Colonic mucosa (tissue), 4 donors: ENCODE data around the gene LAMA4. TPM values are rescaled to one million over a fixed set of nuclear protein-coding genes. Genes with fewer than 3 reads are reported as not detected.

Experiments
- DNase-seq: peaks from one replicate; pipeline ENCODE4 v3.0.0-alpha.2; 2020
- H3K27ac ChIP-seq: fragments of 200-600 bp; one replicate; pipeline ENCODE4 v1.8.0; 2021
- H3K27me3 ChIP-seq: fragments of 200-600 bp; one replicate; pipeline ENCODE4 v1.8.0; 2021
- H3K36me3 ChIP-seq: fragments of 200-600 bp; one replicate; pipeline ENCODE4 v1.8.0; 2021
- H3K4me1 ChIP-seq: fragments of 200-600 bp; one replicate; pipeline ENCODE4 v1.8.0; 2021; ENCODE audit warnings: mild to moderate bottlenecking
- H3K4me3 ChIP-seq: fragments of 200-600 bp; one replicate; pipeline ENCODE4 v1.8.0; 2021
- H3K9ac ChIP-seq, 2 donors: one replicate each; pipeline ENCODE4 v1.7.0; 2013; ENCODE audit warnings: control low read depth in 2 of 2, low read depth in 2 of 2, low read length in 2 of 2
- H3K9me3 ChIP-seq: fragments of 200-600 bp; one replicate; pipeline ENCODE4 v1.8.0; 2021
- intact Hi-C: fragments of 100-400 bp; cut with DNase I; formaldehyde crosslinking; loops from one replicate; pipeline ENCODE4 v1.14.1; 2022
- total RNA-seq, 2 donors: library from RNA; stranded (reverse); fragmentation: NEBNext Ultra II Directional in 1 of 2; extraction: Animal tissue kit (Norgen Biotek cat#: 25700) in 1 of 2; gene quantifications; one replicate each; pipeline ENCODE4 v1.2.1, GENCODE V29; 2021
- TF ChIP-seq, protein P1 (sequence below): fragments of 200-600 bp; IDR thresholded peaks from one replicate; pipeline ENCODE4 v1.8.0; 2022; ENCODE audit warnings: antibody characterized with exemption, mild to moderate bottlenecking
- donor health status: healthy.
- donor health status: DM: no; HTN: no; CAD: no.
- donor health status: DM: no; HTN: no; CAD: no.

The LAMA4 gene
- total RNA-seq, 2 donors from 2014 or later = 15.8 to 35.1 TPM

DNA sequence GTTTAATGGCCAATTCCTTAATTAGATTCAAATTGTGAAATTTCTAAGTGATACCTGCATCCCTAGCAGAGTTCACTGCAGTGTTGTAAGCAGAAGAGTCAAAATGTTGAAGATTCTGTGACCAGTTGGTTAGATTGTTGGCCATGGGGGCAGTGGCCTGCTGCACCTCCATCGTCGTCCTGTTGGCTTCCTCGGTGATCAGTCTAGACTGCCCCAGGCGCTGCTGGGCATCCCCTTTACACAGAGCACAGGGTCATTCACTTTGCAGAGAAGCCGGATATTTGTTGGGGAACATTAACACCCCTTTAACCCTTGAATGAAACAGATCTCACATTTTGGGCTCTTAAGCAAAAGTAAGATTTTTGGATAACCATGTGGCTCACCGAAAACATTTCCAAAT, 106.3 kb downstream of the LAMA4 start:
- DNase-seq = no peak
- Histone ChIP-seq H3K4me1 (no peaks in the 10 kb centered on the region), H3K9ac (no peak overlapping the region), H3K4me3 (no peak overlapping the region), H3K27me3 (no peaks in the 10 kb centered on the region), H3K9me3 (no peaks in the 10 kb centered on the region), H3K36me3 (no peaks in the 10 kb centered on the region), H3K27ac (no peak overlapping the region)
- TF ChIP-seq, protein P1, sequence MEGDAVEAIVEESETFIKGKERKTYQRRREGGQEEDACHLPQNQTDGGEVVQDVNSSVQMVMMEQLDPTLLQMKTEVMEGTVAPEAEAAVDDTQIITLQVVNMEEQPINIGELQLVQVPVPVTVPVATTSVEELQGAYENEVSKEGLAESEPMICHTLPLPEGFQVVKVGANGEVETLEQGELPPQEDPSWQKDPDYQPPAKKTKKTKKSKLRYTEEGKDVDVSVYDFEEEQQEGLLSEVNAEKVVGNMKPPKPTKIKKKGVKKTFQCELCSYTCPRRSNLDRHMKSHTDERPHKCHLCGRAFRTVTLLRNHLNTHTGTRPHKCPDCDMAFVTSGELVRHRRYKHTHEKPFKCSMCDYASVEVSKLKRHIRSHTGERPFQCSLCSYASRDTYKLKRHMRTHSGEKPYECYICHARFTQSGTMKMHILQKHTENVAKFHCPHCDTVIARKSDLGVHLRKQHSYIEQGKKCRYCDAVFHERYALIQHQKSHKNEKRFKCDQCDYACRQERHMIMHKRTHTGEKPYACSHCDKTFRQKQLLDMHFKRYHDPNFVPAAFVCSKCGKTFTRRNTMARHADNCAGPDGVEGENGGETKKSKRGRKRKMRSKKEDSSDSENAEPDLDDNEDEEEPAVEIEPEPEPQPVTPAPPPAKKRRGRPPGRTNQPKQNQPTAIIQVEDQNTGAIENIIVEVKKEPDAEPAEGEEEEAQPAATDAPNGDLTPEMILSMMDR = no peak
- intact Hi-C loops = no loop called here

DNA sequence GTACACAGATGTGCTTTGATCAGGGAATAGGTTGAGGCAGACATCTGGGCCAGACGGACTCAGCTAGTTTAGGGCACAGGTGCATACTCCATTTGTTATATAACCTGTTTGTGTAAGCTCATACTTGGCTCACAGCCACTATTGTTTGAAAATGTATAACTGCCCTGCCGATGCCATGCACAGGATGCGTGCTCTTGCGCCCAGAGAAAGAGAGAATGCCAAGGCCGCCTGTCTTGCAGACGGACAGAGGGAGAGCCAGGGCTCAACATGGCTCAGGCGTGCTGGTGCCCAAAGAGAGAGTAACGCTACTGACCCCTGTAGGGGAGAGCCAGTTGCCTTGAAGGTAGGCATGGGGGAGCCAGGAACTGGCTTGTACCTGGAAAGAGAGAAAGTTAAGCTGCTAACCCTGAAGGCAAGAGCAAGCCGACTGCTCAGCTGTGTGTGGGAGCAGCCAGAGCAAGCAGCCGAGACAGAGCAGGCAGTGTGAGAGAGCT, 109.2 kb downstream of the LAMA4 start:
- Histone ChIP-seq H3K36me3 (no peaks in the 10 kb centered on the region), H3K27ac (no peak overlapping the region), H3K9me3 (no peaks in the 10 kb centered on the region), H3K4me1 (no peaks in the 10 kb centered on the region), H3K27me3 (no peaks in the 10 kb centered on the region), H3K4me3 (no peak overlapping the region), H3K9ac (no peak overlapping the region)
- intact Hi-C loops = no loop called here
- no peak for DNase-seq
- TF ChIP-seq, protein P1 = no peak

DNA sequence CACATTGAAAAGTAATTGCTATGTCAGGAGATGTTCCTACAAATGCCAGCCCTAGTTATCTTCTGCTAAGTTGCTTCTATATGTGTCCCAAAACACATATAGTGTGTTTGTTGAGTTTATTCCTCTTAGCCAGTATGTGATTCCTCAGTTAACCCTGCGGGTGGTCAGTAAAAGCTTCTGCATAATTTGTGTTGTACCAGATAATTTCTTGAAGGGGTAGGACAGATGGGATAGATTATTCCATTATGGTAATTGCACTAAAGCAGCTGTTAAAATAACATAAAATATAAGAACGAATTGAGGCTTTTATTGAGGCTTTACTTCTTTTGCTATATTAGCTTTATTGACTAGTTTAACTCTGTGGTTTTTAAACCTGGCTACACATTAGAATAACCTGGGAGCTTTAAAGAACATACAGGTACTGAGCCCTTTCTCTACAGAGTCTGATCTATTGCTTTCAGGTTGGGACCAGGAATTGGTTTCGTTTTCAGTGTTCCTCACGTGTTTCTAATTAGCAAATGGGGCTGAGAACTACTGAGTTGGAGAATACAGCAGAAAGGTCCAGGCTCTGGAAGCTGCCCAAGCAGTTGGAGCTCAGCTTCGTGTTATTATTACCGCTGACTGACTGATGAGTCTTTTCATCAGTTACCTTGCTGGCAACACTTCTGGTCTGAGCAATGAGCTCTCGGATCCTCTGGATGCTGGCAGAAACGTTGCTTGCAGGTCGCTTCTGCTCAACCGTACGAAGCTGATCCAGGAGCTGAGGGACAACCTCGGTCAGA, 110.0 kb downstream of the LAMA4 start:
- H3K9ac ChIP-seq = no peak overlapping the region
- H3K4me1 ChIP-seq = no peaks in the 10 kb centered on the region
- no peaks in the 10 kb centered on the region for H3K9me3 ChIP-seq
- no peak for DNase-seq
- H3K27me3 ChIP-seq = no peaks in the 10 kb centered on the region
- intact Hi-C loops = no loop called here
- H3K4me3 ChIP-seq = no peak overlapping the region
- no peak overlapping the region for H3K27ac ChIP-seq
- TF ChIP-seq, protein P1 = no peak
- H3K36me3 ChIP-seq = no peaks in the 10 kb centered on the region

DNA sequence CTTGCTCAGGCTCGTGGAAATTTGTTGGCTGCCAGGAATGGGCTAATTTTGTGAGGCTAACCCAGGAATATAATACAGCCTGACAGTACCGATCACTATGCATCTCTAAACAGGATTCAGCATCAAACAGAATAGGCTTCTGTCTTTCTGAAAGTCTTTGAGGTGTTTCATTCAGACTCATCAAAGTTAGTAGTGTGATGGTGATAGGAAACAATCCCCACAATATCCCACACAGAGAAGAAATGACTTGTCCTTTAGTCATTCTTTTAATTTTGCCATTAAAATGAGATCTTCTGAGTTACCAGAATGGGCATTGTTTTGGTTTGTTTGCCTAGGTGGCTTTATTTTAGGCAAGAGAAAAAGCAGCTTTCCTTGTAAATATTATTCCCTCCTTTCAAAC, 112.7 kb downstream of the LAMA4 start:
- intact Hi-C loops = no loop called here

DNA sequence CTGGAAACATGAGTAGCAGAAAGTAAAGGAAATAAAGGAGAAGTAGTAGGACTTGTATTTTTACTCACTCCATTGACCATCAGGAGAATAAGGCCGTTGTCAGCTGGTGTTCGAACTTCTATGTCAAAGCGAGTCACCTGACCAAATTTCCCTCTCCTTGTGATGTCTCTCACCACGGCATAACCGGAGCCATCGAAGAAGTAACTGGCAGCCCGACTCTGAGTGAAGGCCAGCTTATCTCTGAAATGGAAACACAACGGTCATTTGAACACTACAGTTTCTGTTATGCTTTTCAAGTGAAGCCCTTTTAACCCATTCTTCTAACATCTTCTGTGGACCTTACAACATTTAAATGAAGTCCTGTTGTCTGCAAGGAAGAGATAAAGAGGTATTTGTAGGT, 115.3 kb downstream of the LAMA4 start:
- H3K36me3 ChIP-seq = no peaks in the 10 kb centered on the region
- no peak overlapping the region for H3K4me3 ChIP-seq
- no peaks in the 10 kb centered on the region for H3K27me3 ChIP-seq
- H3K9ac ChIP-seq = no peak overlapping the region
- H3K9me3 ChIP-seq = no peaks in the 10 kb centered on the region
- no peak overlapping the region for H3K27ac ChIP-seq
- no peaks in the 10 kb centered on the region for H3K4me1 ChIP-seq
- TF ChIP-seq, protein P1 = no peak
- intact Hi-C loops = no loop called here
- DNase-seq = no peak

More for the DNA sequence above, 112.7 kb downstream of the LAMA4 start:
- Histone ChIP-seq H3K9ac (no peak overlapping the region), H3K9me3 (no peaks in the 10 kb centered on the region), H3K4me1 (no peaks in the 10 kb centered on the region), H3K27me3 (no peaks in the 10 kb centered on the region), H3K27ac (no peak overlapping the region), H3K36me3 (no peaks in the 10 kb centered on the region), H3K4me3 (no peak overlapping the region)
- TF ChIP-seq, protein P1 = no peak
- no peak for DNase-seq
